WERI-Rb-1 (cell line): ENCODE results near the gene CAMKMT.

ENCODE experiments used
- DNase-seq: peaks from one replicate; pipeline ENCODE4 v3.0.0-alpha.2; 2020
- H3K27ac ChIP-seq: fragments of 250-450 bp; sonication (Bioruptor Pico); 2 replicates; pipeline ENCODE4 v1.5.1; 2020; ENCODE audit warnings: mild to moderate bottlenecking, moderate library complexity
- H3K27me3 ChIP-seq: fragments of 250-450 bp; sonication (Bioruptor Pico); 2 replicates; pipeline ENCODE4 v1.5.1; 2021; ENCODE audit warnings: mild to moderate bottlenecking, low read depth, moderate library complexity; ENCODE audit not compliant: insufficient read depth, severe bottlenecking
- H3K36me3 ChIP-seq: fragments of 250-450 bp; sonication (Bioruptor Pico); 2 replicates; pipeline ENCODE4 v1.5.1; 2020; ENCODE audit warnings: mild to moderate bottlenecking, moderate library complexity
- H3K4me3 ChIP-seq: 2 replicates; pipeline ENCODE4 v1.5.1; 2011; ENCODE audit warnings: low read depth, mild to moderate bottlenecking, control low read depth, low read length
- H3K9me3 ChIP-seq: fragments of 250-450 bp; sonication (Bioruptor Pico); 2 replicates; pipeline ENCODE4 v1.5.1; 2021; ENCODE audit warnings: mild to moderate bottlenecking, moderate library complexity; ENCODE audit not compliant: severe bottlenecking
- TF ChIP-seq, protein P1 (sequence below): IDR thresholded peaks from 2 replicates; pipeline ENCODE4 v1.5.1; 2011; ENCODE audit warnings: low read depth, mild to moderate bottlenecking, control low read depth, inconsistent platforms, low read length

Gene CAMKMT

DNA sequence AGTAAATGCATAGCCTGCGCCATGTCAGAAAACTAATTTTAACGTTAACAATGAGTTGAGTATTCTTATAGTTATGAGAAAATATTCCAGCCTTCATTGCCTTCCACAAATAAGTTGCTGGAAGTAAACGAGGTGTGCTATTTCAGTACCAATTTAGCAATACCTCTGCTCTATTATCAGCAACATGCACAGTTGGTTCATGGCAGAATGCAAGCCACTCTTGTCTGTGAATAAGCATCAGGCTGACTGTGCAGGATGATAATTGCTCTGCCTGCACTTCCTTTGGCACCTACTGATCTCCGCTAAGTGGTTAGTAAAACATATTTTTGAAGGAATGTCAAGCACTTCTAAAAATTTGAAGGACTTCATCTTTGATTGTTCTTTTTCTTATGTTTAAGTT, 317.8 kb downstream of the CAMKMT start:
- Histone ChIP-seq H3K9me3 (no peaks in the 10 kb centered on the region), H3K27me3 (no peaks in the 10 kb centered on the region), H3K36me3 (no peaks in the 10 kb centered on the region), H3K27ac (peak overlapping the region; percentile 87), H3K4me3 (no peak overlapping the region)
- TF ChIP-seq, protein P1, sequence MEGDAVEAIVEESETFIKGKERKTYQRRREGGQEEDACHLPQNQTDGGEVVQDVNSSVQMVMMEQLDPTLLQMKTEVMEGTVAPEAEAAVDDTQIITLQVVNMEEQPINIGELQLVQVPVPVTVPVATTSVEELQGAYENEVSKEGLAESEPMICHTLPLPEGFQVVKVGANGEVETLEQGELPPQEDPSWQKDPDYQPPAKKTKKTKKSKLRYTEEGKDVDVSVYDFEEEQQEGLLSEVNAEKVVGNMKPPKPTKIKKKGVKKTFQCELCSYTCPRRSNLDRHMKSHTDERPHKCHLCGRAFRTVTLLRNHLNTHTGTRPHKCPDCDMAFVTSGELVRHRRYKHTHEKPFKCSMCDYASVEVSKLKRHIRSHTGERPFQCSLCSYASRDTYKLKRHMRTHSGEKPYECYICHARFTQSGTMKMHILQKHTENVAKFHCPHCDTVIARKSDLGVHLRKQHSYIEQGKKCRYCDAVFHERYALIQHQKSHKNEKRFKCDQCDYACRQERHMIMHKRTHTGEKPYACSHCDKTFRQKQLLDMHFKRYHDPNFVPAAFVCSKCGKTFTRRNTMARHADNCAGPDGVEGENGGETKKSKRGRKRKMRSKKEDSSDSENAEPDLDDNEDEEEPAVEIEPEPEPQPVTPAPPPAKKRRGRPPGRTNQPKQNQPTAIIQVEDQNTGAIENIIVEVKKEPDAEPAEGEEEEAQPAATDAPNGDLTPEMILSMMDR: no peak
- no peak for DNase-seq

DNA sequence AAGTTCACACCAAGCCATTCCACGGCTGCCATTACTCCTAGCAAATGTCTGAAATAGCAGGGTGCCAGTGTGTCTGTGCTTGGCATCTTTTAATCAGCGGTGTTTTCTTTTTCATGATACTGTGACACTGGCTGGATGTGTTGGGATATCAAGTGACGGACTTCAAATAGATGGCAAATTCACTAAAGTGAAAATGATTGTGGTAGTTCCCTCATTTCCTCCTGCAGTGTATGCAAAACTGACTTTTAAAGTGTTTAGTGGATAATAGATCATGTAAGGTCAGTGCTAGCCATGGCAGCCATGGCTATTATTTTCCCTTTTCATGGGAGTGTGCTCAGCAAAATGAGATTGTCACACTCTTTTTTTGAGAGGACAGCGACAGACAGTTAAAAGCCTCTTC, 318.2 kb downstream of the CAMKMT start:
- Histone ChIP-seq H3K27ac (peak overlapping the region; percentile 87), H3K4me3 (peak overlapping the region; percentile 33), H3K9me3 (no peaks in the 10 kb centered on the region), H3K27me3 (no peaks in the 10 kb centered on the region), H3K36me3 (no peaks in the 10 kb centered on the region)
- TF ChIP-seq, protein P1: no peak
- DNase-seq: no peak

DNA sequence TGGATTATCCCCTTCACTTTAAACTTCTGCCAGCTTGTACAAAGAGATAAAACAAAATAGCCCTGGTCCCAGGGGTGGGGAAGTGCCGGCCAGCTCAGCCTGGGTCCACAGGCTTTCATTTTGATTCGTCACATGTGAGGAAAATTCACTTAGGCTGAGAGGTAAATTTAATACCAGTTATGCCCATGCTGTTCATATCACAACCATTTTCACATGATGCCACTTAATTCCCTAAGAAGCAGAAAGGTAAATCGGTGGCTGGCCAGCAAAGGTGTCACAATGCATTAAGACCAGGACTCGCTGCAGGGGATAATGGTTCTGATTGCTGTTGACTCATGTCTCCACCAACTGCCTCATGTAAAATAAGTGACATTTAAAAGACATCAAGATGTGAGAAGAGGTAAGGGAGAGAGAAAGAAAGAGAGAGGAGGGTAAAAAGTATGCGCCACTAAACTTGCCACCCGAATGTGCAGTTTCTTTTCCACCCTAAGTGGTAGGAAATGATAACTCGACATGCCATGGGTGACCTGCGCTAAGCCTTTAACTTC, 318.8 kb downstream of the CAMKMT start:
- DNase-seq: peak; percentile 44
- H3K27me3 ChIP-seq: no peaks in the 10 kb centered on the region
- peak overlapping the region; percentile 87 for H3K27ac ChIP-seq
- TF ChIP-seq, protein P1: no peak
- no peaks in the 10 kb centered on the region for H3K9me3 ChIP-seq
- no peaks in the 10 kb centered on the region for H3K36me3 ChIP-seq
- peak overlapping the region; percentile 33 for H3K4me3 ChIP-seq

DNA sequence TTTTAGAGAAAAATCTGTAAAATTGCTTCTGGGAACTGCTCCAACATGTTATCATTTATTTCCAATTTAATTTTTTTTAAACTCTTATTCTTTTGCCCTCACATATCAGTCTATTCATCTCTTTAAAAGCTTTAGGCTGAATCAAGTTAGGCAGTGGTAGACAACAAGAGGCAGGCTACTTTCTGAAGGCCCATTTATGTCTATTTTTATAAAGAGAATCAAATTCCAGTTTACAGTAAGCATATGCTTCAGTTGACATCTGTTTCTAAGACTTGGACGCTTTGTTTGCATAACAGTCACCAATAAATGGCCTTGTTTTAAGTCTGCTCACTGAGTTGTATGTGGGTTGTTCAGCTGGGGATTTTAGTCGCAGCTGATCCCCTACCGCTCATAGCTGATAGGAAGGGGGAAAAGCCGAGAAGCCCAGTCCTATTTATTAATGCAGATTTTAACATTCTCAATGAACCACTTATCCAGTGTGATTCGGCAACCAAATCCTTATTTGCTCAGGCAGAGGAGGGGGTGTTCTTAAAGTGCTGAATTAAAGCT, 319.3 kb downstream of the CAMKMT start:
- TF ChIP-seq, protein P1: no peak
- peak overlapping the region; percentile 87 for H3K27ac ChIP-seq
- H3K36me3 ChIP-seq: no peaks in the 10 kb centered on the region
- no peaks in the 10 kb centered on the region for H3K9me3 ChIP-seq
- DNase-seq: peak; percentile 81
- H3K27me3 ChIP-seq: no peaks in the 10 kb centered on the region
- H3K4me3 ChIP-seq: peak overlapping the region; percentile 33

DNA sequence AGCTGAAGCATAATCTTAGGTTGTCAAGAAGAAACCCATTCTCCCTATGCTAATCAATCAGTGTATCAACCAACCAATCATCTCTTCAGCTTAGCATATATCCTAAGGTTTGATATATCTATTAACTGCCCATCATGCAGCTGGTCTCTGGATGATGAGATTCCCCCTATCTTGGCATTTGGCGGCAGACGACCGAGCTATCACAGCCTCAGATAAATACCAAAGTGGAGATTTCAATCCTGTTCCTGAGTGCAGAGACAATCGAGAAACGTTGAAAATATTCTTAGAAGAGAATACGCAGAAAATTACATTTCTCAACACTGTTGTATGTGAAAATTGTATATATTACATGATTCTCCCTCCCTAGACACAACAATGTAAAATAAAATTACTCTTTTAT, 320.7 kb downstream of the CAMKMT start:
- DNase-seq: no peak
- no peaks in the 10 kb centered on the region for H3K9me3 ChIP-seq
- TF ChIP-seq, protein P1: no peak
- H3K27me3 ChIP-seq: no peaks in the 10 kb centered on the region
- peak overlapping the region; percentile 87 for H3K27ac ChIP-seq
- H3K4me3 ChIP-seq: peak overlapping the region; percentile 33
- H3K36me3 ChIP-seq: no peaks in the 10 kb centered on the region

DNA sequence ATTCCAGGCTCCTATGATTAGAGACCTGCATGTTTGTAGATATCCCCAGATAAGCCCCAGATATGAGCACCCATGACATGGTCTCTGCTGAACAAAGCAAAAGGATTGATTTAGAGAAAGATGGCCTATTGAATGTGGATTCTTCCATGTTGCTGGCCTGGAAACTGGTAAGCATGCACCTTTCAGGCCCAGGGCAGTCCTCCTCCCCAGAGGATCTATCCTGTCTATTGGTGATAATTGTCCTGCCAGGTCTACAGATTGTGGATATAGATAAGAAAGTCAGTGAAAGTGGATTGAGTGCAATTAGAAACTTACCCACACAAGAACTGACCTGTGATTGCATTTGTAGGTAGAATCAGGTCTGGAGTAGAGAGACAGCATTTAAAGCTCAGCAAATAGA, 322.8 kb downstream of the CAMKMT start:
- no peaks in the 10 kb centered on the region for H3K27me3 ChIP-seq
- H3K9me3 ChIP-seq: no peaks in the 10 kb centered on the region
- H3K4me3 ChIP-seq: no peak overlapping the region
- H3K36me3 ChIP-seq: no peaks in the 10 kb centered on the region
- TF ChIP-seq, protein P1: no peak
- no peak for DNase-seq
- H3K27ac ChIP-seq: no peak overlapping the region
